Mesodermal cell (in vitro differentiated cells): ENCODE results near the gene RNF112. TPM values are rescaled to one million over a fixed set of nuclear protein-coding genes. Genes with fewer than 3 reads are reported as not detected.
A peak's percentile ranks its signal among the peaks of the same experiment; 100 is the strongest.

ENCODE experiments used
- H3K27ac ChIP-seq: 2 replicates; pipeline ENCODE4 v1.7.0; 2013; ENCODE audit warnings: mild to moderate bottlenecking, low read depth, low read length, moderate library complexity; ENCODE audit not compliant: severe bottlenecking
- H3K36me3 ChIP-seq: 2 replicates; pipeline ENCODE4 v1.7.1; 2013; ENCODE audit warnings: mild to moderate bottlenecking, low read length, moderate library complexity; ENCODE audit not compliant: control insufficient read depth, insufficient read depth
- H3K4me1 ChIP-seq: one replicate; pipeline ENCODE4 v1.7.1; 2013; ENCODE audit warnings: mild to moderate bottlenecking, low read length; ENCODE audit not compliant: insufficient read depth, control insufficient read depth, poor library complexity, severe bottlenecking
- H3K4me3 ChIP-seq: 2 replicates; pipeline ENCODE4 v1.7.0; 2013; ENCODE audit warnings: low read length, control low read depth, mild to moderate bottlenecking; ENCODE audit not compliant: insufficient read depth, poor library complexity, severe bottlenecking; ENCODE audit errors: extremely low read depth
- H3K9me3 ChIP-seq: 2 replicates; pipeline ENCODE4 v1.7.1; 2013; ENCODE audit warnings: mild to moderate bottlenecking, low read length, moderate library complexity; ENCODE audit not compliant: control insufficient read depth
- WGBS, 2 experiments: methylation state at CpG; one replicate each; pipeline ENCODE4 v1.1.5; 2013; ENCODE audit warnings: missing lambda C conversion rate in 2 of 2; ENCODE audit not compliant: insufficient coverage in 2 of 2; 5-methylcytosine and 5-hydroxymethylcytosine counted together
- polyA plus RNA-seq, 2 experiments: library from polyadenylated mRNA; stranded (reverse); fragments of 50-300 nt; gene quantifications; one replicate each; pipeline ENCODE4 v1.2.3, GENCODE V29; 2013

RNF112 gene, protein sequence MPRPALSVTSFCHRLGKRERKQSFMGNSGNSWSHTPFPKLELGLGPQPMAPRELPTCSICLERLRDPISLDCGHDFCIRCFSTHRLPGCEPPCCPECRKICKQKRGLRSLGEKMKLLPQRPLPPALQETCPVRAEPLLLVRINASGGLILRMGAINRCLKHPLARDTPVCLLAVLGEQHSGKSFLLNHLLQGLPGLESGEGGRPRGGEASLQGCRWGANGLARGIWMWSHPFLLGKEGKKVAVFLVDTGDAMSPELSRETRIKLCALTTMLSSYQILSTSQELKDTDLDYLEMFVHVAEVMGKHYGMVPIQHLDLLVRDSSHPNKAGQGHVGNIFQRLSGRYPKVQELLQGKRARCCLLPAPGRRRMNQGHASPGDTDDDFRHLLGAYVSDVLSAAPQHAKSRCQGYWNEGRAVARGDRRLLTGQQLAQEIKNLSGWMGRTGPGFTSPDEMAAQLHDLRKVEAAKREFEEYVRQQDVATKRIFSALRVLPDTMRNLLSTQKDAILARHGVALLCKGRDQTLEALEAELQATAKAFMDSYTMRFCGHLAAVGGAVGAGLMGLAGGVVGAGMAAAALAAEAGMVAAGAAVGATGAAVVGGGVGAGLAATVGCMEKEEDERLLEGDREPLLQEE
- polyA plus RNA-seq (2013, experiment 1 of 2): 0.88 TPM
- polyA plus RNA-seq (2013, experiment 2 of 2): 0.66 TPM

DNA sequence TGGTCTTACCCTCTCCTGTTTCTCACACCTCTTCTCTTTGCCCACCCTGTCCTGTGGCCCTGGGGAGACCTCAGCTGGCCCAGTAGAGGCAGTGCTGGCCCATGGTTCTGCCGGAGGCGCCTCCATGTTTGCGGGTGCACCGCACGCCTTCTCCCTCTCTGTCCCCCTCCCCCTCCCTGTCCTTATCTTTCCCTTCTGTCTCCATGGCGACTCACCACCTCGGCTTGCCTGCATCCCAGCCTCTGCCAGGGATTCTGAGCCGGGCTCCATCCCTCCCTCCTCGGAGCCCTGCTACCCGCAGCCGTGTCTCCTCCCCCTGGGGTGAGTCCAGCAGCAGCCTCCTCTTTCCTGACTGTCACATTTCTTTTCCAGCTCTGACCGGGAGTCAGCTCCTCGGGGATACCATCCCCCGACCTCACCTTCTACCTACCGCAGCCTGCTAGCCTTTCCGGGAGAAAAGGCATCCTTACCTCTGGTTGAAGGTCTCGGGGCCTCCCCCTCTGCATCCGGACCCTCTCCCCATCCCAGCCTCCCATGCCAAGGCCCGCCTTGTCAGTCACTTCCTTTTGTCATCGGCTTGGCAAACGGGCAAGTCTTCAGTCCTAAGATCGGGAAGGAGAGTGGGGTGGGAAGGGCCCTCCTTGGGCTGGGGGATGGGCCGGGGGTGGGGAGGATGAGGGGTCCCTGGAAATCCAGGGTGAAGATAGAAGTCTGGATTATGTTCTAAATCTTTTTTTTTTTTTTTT lies at the start of gene RNF112:
RNF112 (plus strand) TSS at position 358 of the 746 bp plus-strand sequence; CDS start at position 535, 177 bp downstream.
- Histone ChIP-seq H3K36me3 (no peaks in the 10 kb centered on the region), H3K4me1 (no peaks in the 10 kb centered on the region), H3K9me3 (no peaks in the 10 kb centered on the region), H3K27ac (no peak within 1 kb of the TSS), H3K4me3 (no peak within 1 kb of the TSS)
- WGBS, 2 experiments: 40 to 42% methylated on average over 17 to 21 of the region's 23 CpGs

- no peak overlapping the region for H3K27ac ChIP-seq
- H3K36me3 ChIP-seq: no peaks in the 10 kb centered on the region
- H3K9me3 ChIP-seq: no peaks in the 10 kb centered on the region
- H3K4me1 ChIP-seq: peaks cover 10% of the 10 kb centered on the region
- H3K4me3 ChIP-seq: no peak overlapping the region
- 85 to 86% methylated on average over 3 to 4 of the region's 6 CpGs for WGBS, 2 experiments
Measured at GRCh38 chr17:19361326-19361725, 49.7 kb upstream of the RNF112 start.

DNA sequence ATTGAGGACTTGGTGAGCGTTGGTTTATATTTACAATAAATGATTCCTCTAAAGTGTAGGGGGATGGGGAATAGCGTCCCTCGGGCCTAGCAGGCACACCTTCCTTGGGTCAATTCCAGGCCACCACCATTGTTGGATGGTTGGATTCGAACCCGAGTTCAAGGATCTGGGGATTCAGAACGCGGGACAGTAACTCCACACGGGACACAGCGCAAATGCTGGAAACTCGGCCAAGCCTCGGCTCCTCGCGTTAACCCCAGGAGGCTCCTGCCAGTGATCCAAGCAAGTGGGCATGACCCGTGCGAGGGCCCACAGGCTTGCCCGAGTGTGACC lies 49.1 kb upstream of the RNF112 start:
- Histone ChIP-seq H3K27ac (peak overlapping the region; percentile 87), H3K4me1 (peaks cover 10% of the 10 kb centered on the region), H3K36me3 (no peaks in the 10 kb centered on the region), H3K9me3 (no peaks in the 10 kb centered on the region), H3K4me3 (peak overlapping the region; percentile 66)
- WGBS, 2 experiments: 27 to 29% methylated on average over 15 to 16 of the region's 16 CpGs

DNA sequence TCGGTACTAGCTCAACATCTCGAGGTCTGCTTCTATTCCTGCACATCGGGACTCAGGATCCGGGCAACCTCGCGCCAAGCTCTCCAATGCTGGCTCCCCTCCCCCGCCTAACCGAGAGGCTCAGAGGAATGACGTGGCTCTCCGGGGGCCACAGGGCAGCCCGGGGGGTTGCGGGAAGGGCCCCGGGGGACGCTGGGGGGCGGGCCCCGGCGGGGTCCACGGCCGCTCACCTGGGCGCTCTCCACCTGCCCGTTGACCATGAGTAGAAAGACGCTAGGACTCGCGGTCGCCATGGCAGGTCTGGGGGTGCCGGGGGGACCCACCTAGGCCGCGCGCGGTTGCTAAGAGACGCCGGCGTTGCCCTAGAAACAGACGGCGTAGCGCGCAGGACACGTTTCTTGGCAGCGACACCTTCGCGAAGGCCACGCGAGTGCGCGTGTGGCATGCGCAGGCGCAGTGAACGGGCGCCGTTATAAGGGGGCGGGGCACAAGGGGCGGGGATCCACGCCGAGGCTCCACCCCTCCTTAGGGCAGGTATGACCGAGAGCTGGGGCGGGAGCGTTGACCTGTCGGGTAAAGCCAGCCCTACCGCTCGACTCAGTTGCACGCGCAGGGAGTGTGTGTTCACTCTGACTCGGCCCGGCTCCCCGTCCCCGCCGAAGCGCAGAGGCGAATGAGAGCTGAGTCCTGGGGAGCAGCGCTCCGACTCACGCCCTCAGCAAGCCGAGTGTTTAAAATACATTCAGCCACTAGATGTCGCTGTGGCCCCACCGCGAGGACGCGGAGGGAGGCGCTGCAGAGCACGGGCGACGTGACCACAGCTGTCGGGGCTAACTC lies 48.5 kb upstream of the RNF112 start, which contains the start of gene B9D1:
B9D1 (minus strand) TSS at position 447 of the 837 bp plus-strand sequence; CDS start at position 293, 154 bp downstream.
- peak within 1 kb of the TSS; percentile 87 for H3K27ac ChIP-seq
- H3K9me3 ChIP-seq: no peaks in the 10 kb centered on the region
- H3K4me1 ChIP-seq: peaks cover 7% of the 10 kb centered on the region
- peak within 1 kb of the TSS; percentile 66 for H3K4me3 ChIP-seq
- no peaks in the 10 kb centered on the region for H3K36me3 ChIP-seq
- 1% methylated on average over 69 to 73 of the region's 83 CpGs for WGBS, 2 experiments

DNA sequence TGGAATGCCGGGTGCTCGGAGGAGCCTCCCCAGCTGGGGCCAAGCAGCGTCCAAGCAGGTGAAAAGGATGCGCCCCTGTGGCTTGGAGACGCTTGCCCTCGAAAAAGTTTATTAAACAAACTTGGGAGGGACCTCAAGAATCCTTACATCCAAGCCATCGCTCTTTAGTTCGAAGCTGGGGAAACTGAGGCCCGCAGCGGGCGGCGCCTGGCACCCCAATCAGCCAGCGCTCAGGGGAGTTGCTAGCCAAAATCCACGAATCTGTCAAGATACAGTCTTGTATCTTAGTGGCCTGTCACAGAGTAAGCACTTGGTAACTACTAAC lies 48.0 kb upstream of the RNF112 start:
- H3K4me3 ChIP-seq: peak overlapping the region; percentile 66
- peaks cover 7% of the 10 kb centered on the region for H3K4me1 ChIP-seq
- H3K36me3 ChIP-seq: no peaks in the 10 kb centered on the region
- WGBS, 2 experiments: 40 to 42% methylated on average over 11 to 14 of the region's 14 CpGs
- H3K27ac ChIP-seq: no peak overlapping the region
- H3K9me3 ChIP-seq: no peaks in the 10 kb centered on the region

GRCh38 chr17:19363460-19364035 lies 47.5 kb upstream of the RNF112 start:
- no peaks in the 10 kb centered on the region for H3K9me3 ChIP-seq
- H3K4me1 ChIP-seq: peaks cover 7% of the 10 kb centered on the region
- H3K27ac ChIP-seq: no peak overlapping the region
- no peaks in the 10 kb centered on the region for H3K36me3 ChIP-seq
- WGBS, 2 experiments: 53 to 64% methylated on average over 4 to 6 of the region's 6 CpGs
- no peak overlapping the region for H3K4me3 ChIP-seq

- Histone ChIP-seq H3K9me3 (no peaks in the 10 kb centered on the region), H3K27ac (no peak overlapping the region), H3K4me1 (peaks cover 7% of the 10 kb centered on the region), H3K4me3 (no peak overlapping the region), H3K36me3 (no peaks in the 10 kb centered on the region)
- 85 to 88% methylated on average over 11 to 12 of the region's 14 CpGs for WGBS, 2 experiments
Measured at GRCh38 chr17:19364699-19365498, 46.1 kb upstream of the RNF112 start.

DNA sequence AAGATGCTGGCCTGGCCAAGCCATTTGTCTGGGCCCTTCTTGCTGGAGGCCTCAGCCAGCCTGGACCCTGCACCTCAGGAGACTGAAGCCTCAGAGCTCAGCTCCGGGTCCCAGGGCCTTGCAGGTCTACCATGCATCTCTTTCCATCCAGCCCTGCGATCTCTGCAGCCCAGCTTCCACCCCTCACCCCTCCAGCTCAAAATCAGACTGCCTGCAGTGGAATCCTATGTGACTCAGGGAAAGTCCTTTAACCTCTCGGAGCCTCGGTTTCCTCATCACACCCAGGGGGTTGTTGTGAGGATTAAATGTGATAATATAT lies 45.6 kb upstream of the RNF112 start:
- WGBS, 2 experiments: 93 to 100% methylated on average over 2 of the region's 4 CpGs
- no peaks in the 10 kb centered on the region for H3K9me3 ChIP-seq
- no peak overlapping the region for H3K27ac ChIP-seq

GRCh38 chr17:19365833-19366636 lies 45.0 kb upstream of the RNF112 start:
- no peaks in the 10 kb centered on the region for H3K36me3 ChIP-seq
- H3K27ac ChIP-seq: no peak overlapping the region
- H3K9me3 ChIP-seq: no peaks in the 10 kb centered on the region
- H3K4me1 ChIP-seq: peaks cover 10% of the 10 kb centered on the region
- 80 to 89% methylated on average over 3 to 6 of the region's 9 CpGs for WGBS, 2 experiments
- no peak overlapping the region for H3K4me3 ChIP-seq

More for the DNA sequence above, 45.6 kb upstream of the RNF112 start:
- Histone ChIP-seq H3K4me1 (peaks cover 10% of the 10 kb centered on the region), H3K36me3 (no peaks in the 10 kb centered on the region), H3K4me3 (no peak overlapping the region)
